Breast epithelium (tissue), 3 donors: ENCODE results near the gene PTPRN2.

Experiments used
- POLR2A ChIP-seq: fragments of 450-650 bp; IDR thresholded peaks from one replicate; pipeline ENCODE4 v1.6.1; 2016; ENCODE audit warnings: antibody characterized with exemption, mild to moderate bottlenecking, moderate library complexity
- POLR2AphosphoS5 ChIP-seq, 3 donors: sonication (generic); formaldehyde crosslinking; IDR thresholded peaks; one replicate each; pipeline ENCODE4 v1.6.1; 2017; ENCODE audit warnings: antibody characterized with exemption in 3 of 3
- TF ChIP-seq, protein P1 (sequence below), 3 donors: fragments of 450-650 bp; IDR thresholded peaks; one replicate each; pipeline ENCODE4 v1.5.1; 2016 to 2017; ENCODE audit warnings: antibody characterized with exemption in 3 of 3, mild to moderate bottlenecking in 3 of 3, moderate library complexity in 3 of 3

DNA sequence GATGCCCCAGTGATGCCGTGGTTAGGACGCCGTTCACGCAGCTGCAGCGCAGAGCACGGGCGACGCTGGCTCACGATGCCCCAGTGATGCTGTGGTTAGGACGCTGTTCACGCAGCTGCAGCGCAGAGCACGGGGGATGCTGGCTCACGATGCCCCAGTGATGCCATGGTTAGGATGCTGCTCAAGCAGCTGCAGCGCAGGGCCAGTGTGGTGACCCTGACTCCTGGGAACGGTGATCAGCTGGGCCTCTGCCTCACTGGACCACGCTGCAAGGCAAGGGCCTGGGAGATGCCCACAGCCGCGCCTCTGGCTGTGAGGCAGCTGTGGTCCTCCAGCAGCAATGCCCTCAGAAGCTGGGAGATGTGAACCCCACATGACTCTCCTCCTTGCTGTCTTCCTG is 970.2 kb downstream of the PTPRN2 start:
- TF ChIP-seq, protein P1, sequence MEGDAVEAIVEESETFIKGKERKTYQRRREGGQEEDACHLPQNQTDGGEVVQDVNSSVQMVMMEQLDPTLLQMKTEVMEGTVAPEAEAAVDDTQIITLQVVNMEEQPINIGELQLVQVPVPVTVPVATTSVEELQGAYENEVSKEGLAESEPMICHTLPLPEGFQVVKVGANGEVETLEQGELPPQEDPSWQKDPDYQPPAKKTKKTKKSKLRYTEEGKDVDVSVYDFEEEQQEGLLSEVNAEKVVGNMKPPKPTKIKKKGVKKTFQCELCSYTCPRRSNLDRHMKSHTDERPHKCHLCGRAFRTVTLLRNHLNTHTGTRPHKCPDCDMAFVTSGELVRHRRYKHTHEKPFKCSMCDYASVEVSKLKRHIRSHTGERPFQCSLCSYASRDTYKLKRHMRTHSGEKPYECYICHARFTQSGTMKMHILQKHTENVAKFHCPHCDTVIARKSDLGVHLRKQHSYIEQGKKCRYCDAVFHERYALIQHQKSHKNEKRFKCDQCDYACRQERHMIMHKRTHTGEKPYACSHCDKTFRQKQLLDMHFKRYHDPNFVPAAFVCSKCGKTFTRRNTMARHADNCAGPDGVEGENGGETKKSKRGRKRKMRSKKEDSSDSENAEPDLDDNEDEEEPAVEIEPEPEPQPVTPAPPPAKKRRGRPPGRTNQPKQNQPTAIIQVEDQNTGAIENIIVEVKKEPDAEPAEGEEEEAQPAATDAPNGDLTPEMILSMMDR (IDR thresholded peaks at IDR 0.05), result no peak
- no peak for TF ChIP-seq POLR2A
- no peak for TF ChIP-seq POLR2AphosphoS5 (IDR thresholded peaks at IDR 0.05)
